Measurements from ENCODE around the gene POLA2. TPM values are rescaled to one million over a fixed set of nuclear protein-coding genes. Genes with fewer than 3 reads are reported as not detected.

The POLA2 gene, protein sequence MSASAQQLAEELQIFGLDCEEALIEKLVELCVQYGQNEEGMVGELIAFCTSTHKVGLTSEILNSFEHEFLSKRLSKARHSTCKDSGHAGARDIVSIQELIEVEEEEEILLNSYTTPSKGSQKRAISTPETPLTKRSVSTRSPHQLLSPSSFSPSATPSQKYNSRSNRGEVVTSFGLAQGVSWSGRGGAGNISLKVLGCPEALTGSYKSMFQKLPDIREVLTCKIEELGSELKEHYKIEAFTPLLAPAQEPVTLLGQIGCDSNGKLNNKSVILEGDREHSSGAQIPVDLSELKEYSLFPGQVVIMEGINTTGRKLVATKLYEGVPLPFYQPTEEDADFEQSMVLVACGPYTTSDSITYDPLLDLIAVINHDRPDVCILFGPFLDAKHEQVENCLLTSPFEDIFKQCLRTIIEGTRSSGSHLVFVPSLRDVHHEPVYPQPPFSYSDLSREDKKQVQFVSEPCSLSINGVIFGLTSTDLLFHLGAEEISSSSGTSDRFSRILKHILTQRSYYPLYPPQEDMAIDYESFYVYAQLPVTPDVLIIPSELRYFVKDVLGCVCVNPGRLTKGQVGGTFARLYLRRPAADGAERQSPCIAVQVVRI
- 13.0 TPM for polyA plus RNA-seq

DNA sequence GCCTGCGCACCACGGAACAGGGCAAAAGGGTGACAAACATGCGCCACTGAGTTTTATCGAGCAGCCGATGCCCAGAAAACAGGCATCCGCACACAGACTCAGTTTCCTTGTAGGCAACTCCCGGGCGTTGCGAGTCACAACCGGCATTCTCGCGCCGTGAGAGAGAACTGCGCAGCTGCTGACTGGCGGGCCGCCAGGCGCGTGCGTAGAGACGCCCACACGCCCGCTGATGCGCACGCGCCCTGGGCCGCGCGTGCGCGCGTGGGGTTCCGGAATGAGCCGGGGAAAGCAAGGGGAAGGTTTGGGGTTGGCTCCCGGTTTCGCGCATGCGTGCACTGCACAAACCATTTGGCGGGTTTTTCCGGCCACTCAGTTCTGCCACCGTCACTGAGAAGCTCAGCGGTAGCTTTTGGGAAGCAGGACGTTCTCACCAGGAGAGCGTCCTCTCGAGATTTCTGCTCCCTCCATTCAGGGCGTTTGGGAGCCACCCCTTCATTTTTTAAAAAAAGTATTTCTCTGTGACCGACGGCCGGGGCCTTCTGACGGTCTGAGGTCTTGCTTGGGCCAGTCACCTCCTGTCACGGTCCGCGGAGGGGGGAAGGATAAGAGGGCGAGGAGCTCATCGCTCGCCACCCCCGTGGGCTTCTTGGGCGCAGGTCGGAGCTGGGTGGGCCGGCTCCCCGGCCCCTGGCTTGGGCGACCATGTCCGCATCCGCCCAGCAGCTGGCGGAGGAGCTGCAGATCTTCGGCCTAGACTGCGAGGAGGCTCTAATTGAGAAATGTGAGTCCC, at the start of gene POLA2:
POLA2 (plus strand) TSS at position 372 of the 790 bp plus-strand sequence; CDS start at position 703, 331 bp downstream.
- H3K36me3 Mint-ChIP-seq, result peaks cover 7% of the 10 kb centered on the region
- peak within 1 kb of the TSS; percentile 94 to 99 (median 96) for H3K27ac Mint-ChIP-seq
- peaks cover 2% of the 10 kb centered on the region for H3K27me3 Mint-ChIP-seq
- no peaks in the 10 kb centered on the region for H3K9me3 Mint-ChIP-seq
- H3K4me1 Mint-ChIP-seq, result peaks cover 20 to 32% (median 25%) of the 10 kb centered on the region in 3 donors
- peak within 1 kb of the TSS; percentile 87 to 98 (median 94) for H3K4me3 Mint-ChIP-seq

DNA sequence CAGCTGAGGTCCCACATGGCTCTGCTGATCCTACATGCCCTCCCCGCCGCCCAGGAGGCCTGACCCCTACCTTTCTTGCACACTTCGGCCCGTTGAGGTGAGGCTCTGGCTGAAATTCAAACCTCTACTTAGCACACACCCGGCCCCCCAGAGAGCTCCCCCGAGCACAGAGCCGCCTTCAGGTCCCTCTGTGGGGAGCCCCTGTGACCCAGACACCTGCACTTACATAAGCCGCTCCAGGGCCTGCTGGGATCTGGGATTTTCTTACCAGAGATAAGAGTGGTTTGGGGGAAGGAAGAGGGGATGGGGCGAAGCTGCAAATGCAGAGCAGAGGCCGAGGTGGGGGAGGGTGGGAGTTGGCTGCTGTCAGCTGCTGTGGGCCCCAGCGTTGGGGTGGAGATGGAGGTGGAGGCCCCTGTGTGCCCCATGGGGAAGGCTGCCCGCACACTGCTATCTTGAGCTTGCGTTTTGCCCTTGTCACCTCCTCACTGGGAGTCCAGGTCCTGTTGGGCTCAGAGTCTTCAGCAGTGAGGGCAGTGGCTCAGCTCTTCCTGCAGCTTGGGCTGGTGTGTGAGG, 49.4 kb upstream of the POLA2 start:
- peaks cover 2% of the 10 kb centered on the region for H3K36me3 Mint-ChIP-seq
- no peaks in the 10 kb centered on the region for H3K9me3 Mint-ChIP-seq
- H3K4me1 Mint-ChIP-seq, result peaks cover 3 to 9% (median 5%) of the 10 kb centered on the region in 3 donors
- no peak overlapping the region for H3K4me3 Mint-ChIP-seq
- no peak overlapping the region for H3K27ac Mint-ChIP-seq
- no peaks in the 10 kb centered on the region for H3K27me3 Mint-ChIP-seq

DNA sequence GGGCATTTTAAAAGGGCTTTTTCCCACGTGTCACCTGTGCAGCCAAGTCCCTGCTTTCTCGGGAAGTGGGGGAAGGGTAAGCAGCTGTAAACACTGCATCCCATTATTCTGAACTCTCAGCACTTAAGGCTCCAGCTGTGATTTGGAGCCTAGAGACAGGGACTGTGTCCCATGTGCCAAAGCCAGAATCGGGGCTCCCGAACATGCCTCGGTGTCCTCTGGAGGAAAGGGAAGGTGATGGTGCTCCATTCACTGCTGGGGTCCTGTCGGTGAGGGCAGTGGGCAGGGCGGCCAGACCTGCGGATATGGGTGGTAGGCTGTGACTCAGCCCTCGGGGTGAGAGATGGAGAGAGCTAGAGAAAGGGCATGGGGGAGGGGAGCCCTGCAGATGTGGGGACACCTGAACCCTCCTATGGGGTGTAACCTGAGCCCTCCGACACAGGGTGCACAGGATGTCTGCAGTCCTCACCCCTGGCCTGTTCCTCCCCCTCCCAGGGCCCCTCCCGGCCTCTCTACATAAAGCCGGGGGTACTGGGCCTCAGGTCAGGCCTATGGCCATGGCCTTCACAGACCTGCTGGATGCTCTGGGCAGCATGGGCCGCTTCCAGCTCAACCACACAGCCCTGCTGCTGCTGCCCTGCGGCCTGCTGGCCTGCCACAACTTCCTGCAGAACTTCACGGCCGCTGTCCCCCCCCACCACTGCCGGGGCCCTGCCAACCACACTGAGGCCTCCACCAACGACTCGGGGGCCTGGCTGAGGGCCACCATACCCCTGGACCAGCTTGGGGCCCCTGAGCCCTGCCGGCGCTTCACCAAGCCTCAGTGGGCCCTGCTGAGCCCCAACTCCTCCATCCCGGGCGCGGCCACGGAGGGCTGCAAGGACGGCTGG, 48.2 kb upstream of the POLA2 start:
- peaks cover 2% of the 10 kb centered on the region for H3K36me3 Mint-ChIP-seq
- no peaks in the 10 kb centered on the region for H3K9me3 Mint-ChIP-seq
- no peaks in the 10 kb centered on the region for H3K27me3 Mint-ChIP-seq
- H3K27ac Mint-ChIP-seq, result no peak overlapping the region
- H3K4me3 Mint-ChIP-seq, result peak overlapping the region in 2 of 4 donors; percentile 45 to 90
- peaks cover 3 to 9% (median 5%) of the 10 kb centered on the region in 3 donors for H3K4me1 Mint-ChIP-seq

DNA sequence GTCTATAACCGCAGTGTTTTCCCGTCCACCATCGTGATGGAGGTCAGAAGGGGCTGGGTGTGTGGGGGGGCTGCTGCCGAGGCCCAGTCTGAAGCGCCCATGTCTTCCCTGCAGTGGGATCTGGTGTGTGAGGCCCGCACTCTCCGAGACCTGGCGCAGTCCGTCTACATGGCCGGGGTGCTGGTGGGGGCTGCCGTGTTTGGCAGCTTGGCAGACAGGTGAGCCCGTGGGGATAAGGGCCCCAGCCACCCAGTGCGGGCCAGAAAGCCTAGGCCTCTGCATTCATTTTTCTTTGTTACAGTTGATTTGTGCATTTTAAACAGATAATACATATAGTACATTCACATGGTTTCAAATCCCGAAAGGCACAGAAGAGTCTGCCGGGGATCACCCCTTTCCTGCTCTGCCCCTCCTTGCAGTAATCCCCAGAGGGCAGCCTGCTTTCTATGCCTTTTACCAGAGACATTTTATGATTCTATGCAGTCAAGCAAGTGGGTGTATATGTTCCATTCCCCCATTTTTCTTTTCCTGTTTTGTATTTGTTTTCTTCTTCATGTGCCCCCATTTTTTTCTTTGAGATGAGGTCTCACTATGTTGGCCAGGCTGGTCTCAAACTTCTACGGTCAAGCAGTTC, 47.4 kb upstream of the POLA2 start:
- Mint-ChIP-seq H3K27ac (peak overlapping the region in 1 of 3 donors; percentile 6), H3K4me1 (peaks cover 3 to 9% (median 5%) of the 10 kb centered on the region in 3 donors), H3K4me3 (peak overlapping the region in 2 of 4 donors; percentile 33 to 63)

DNA sequence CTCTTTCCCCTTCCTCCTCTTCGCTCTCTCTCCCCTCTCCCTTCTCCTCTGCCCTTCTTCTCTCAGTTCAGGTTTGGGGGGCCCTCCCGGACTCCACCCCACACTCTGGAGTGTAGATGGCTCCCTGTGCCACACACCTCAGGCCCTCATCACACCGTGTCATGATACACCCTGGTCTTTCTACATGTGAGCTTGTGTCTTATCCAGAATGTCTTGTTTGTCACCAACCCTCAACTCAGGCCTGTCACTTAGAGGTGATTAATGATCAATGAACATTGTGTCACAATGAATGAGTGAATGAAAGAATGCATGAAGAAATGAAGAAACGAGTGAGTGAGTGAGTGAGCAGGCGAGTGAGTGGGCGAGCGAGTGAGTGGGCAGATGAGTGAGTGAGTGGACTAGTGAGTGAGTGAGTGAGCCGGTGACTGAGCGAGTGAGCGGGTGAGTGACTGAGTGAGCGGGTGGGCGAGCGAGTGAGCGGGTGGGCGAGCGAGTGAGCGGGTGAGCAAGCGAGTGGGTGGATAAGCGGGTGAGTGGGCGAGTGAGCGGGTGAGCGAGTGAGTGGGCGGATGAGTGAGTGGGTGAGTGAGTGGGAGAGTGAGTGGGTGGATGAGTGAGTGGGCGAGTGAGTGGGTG, 46.2 kb upstream of the POLA2 start:
- no peaks in the 10 kb centered on the region for H3K9me3 Mint-ChIP-seq
- H3K27ac Mint-ChIP-seq, result no peak overlapping the region
- peaks cover 3% of the 10 kb centered on the region for H3K36me3 Mint-ChIP-seq
- H3K27me3 Mint-ChIP-seq, result no peaks in the 10 kb centered on the region
- peaks cover 3 to 9% (median 5%) of the 10 kb centered on the region in 3 donors for H3K4me1 Mint-ChIP-seq
- H3K4me3 Mint-ChIP-seq, result no peak overlapping the region

More for the DNA sequence above, 47.4 kb upstream of the POLA2 start:
- no peaks in the 10 kb centered on the region for H3K9me3 Mint-ChIP-seq
- H3K36me3 Mint-ChIP-seq, result no peaks in the 10 kb centered on the region
- H3K27me3 Mint-ChIP-seq, result no peaks in the 10 kb centered on the region

DNA sequence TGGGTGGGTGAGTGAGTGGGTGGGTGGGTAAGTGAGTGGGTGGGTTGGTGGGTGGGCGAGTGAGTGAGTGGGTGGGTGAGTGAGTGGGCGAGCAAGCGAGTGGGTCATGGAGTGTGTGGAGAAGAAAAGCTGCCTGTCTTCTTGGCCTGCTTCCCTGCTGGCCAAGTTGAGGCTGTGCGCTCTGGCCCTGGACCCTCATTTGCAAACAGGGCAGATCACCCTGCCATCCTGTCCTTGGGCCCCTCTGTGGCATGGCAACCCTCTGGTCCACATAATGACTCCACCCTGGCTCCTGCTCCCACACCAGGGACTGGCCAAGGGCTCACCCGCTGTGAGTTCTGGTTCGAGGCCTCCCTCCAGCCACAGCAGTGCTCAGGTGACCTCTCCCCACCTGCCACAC, 44.9 kb upstream of the POLA2 start:
- peaks cover 3 to 9% (median 5%) of the 10 kb centered on the region in 3 donors for H3K4me1 Mint-ChIP-seq
- no peak overlapping the region for H3K4me3 Mint-ChIP-seq
- no peaks in the 10 kb centered on the region for H3K9me3 Mint-ChIP-seq
- H3K36me3 Mint-ChIP-seq, result peaks cover 3% of the 10 kb centered on the region
- no peak overlapping the region for H3K27ac Mint-ChIP-seq
- no peaks in the 10 kb centered on the region for H3K27me3 Mint-ChIP-seq

DNA sequence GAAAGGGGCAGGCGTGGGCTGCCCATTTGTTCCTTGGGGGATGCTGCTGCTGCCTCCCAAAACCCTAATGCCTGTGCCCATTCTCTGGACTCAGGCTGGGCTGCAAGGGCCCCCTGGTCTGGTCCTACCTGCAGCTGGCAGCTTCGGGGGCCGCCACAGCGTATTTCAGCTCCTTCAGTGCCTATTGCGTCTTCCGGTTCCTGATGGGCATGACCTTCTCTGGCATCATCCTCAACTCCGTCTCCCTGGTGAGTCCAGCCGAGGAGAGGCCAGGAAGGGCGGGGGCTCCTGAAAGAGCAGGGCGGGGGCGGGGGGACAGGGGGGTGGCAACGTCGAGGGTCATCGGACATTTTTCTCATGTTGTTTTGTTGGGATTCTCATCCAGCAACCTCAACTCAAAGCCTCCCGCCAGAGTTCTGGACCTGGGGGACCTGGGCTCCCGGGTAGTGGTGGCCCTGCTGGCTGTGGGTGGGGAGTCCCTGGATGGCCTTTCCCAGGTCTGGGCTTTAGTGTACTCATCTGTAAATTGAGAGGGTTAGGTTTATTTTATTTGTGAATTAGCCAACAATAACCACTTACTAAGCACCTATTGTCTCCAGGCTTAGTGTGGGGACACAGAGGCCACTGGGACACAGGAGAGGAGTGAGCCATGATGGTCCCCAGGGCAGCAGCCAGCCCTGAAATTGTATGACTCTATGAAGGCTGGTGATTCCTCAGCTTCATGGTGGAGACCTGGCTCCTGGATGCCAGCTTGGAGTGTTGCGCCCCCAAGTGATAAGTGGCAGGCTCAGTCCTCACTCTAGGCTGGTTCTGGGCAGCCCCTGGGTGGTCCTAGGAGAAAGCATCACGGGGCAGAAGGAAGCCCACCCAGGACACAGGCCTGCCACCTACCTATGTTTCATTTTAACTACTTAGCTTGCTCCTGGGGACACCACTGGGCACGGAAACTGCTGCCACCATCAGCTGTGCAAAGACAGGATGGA, 44.0 kb upstream of the POLA2 start:
- H3K36me3 Mint-ChIP-seq, result peaks cover 3% of the 10 kb centered on the region
- H3K27ac Mint-ChIP-seq, result no peak overlapping the region
- H3K4me3 Mint-ChIP-seq, result no peak overlapping the region
- no peaks in the 10 kb centered on the region for H3K27me3 Mint-ChIP-seq
- no peaks in the 10 kb centered on the region for H3K9me3 Mint-ChIP-seq
- H3K4me1 Mint-ChIP-seq, result peaks cover 3 to 9% (median 5%) of the 10 kb centered on the region in 3 donors

DNA sequence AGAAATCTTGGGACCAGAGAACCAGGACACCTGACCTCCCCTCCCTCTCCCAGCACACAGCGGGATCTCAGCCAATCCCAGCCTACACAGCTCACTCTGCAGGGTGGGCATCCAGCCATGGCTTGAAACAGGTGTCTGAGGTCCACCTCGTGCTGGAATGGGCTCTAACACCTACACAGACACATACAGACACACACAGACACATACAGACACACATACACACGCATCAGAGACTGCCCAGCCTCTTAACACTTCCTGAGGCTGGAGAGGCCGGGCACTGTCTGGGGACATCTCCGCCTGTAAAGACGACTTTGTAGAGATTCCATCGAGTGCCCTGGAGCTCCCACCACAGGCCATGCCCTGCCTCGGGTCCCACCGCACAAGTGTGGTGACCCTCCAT, 43.3 kb upstream of the POLA2 start:
- Mint-ChIP-seq H3K36me3 (peaks cover 3% of the 10 kb centered on the region), H3K4me3 (no peak overlapping the region), H3K4me1 (peaks cover 2 to 5% (median 4%) of the 10 kb centered on the region in 3 donors), H3K27me3 (no peaks in the 10 kb centered on the region), H3K27ac (no peak overlapping the region), H3K9me3 (no peaks in the 10 kb centered on the region)

DNA sequence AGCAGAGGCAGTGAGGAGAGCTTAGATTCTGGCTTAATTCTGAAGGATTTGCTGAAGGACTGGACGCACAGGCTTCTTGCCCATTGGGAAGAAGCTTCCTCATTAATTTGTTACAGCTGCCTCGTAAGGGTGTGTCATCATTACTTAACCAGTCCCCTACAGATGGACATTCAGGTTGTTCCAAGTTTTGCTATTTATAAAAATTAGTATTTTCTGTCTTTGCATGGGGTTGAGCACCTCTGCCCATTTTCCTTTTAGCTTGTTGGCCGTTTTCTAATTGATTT, 41.9 kb upstream of the POLA2 start:
- H3K4me3 Mint-ChIP-seq, result no peak overlapping the region
- H3K27me3 Mint-ChIP-seq, result no peaks in the 10 kb centered on the region
- peaks cover 3% of the 10 kb centered on the region for H3K36me3 Mint-ChIP-seq
- no peaks in the 10 kb centered on the region for H3K9me3 Mint-ChIP-seq
- peaks cover 0 to 4% (median 0%) of the 10 kb centered on the region in 3 donors for H3K4me1 Mint-ChIP-seq
- H3K27ac Mint-ChIP-seq, result no peak overlapping the region

DNA sequence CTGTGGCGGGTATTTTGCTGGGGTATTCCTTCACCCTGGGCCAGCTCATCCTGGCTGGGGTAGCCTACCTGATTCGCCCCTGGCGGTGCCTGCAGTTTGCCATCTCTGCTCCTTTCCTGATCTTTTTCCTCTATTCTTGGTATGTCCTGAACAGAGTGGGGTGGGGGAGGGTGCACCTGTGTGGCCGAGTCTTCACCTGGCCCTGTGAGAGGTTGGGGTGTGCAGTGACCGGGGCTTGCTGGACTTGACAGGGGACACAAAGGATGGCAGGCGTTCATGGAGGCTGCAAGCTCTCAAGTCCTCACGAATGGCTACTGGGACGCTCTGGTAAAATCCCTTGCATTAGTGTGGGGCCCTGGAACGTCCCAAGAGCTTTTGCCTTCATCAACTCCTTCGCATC, 40.7 kb upstream of the POLA2 start:
- H3K27ac Mint-ChIP-seq, result no peak overlapping the region
- H3K4me3 Mint-ChIP-seq, result no peak overlapping the region
- H3K36me3 Mint-ChIP-seq, result peaks cover 3% of the 10 kb centered on the region
- H3K27me3 Mint-ChIP-seq, result peaks cover 5% of the 10 kb centered on the region
- peaks cover 2 to 6% (median 6%) of the 10 kb centered on the region in 3 donors for H3K4me1 Mint-ChIP-seq
- no peaks in the 10 kb centered on the region for H3K9me3 Mint-ChIP-seq

DNA sequence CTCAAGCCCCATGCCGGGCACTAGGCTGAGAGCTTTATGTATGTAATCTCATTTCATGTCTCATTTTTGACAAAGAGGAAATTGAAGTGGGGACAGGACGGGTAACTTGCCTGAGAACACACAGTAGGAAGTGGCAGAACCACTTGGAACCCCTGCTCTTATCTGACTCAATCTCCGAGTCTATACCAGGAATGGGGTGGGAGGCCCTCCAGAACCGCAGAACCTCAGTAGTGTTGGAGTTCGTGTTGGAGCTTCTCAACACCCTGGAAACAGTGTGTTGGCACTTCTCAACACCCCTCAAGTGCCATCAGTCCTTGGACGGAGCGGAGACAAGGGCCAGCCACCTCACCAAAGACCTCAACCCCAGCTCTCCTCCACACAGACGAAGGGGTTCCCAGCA, 38.8 kb upstream of the POLA2 start:
- peak overlapping the region in 1 of 3 donors; percentile 27 for H3K27ac Mint-ChIP-seq
- no peaks in the 10 kb centered on the region for H3K9me3 Mint-ChIP-seq
- no peak overlapping the region for H3K4me3 Mint-ChIP-seq
- peaks cover 3% of the 10 kb centered on the region for H3K36me3 Mint-ChIP-seq
- H3K4me1 Mint-ChIP-seq, result peaks cover 6 to 7% (median 7%) of the 10 kb centered on the region in 3 donors
- H3K27me3 Mint-ChIP-seq, result peaks cover 6% of the 10 kb centered on the region

DNA sequence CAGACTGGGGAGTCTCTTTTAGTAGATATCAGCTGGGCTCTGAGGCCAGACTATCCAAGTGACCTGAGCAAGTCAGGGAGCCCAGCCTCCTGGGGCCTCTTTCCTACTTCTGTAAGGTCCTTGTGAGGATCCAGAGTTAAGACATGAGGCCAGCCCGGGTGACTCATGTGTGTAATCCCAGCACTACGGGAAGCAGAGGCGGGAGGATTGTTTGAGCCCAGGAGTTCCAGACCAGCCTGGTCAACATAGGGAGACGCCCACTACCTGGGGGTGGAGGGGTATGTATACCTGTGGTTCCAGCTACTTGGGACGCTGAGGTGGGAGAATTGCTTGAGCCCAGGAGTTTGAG, 36.9 kb upstream of the POLA2 start:
- H3K4me1 Mint-ChIP-seq, result peaks cover 6 to 7% (median 7%) of the 10 kb centered on the region in 3 donors
- peak overlapping the region in 1 of 3 donors; percentile 39 for H3K27ac Mint-ChIP-seq
- H3K36me3 Mint-ChIP-seq, result no peaks in the 10 kb centered on the region
- no peaks in the 10 kb centered on the region for H3K9me3 Mint-ChIP-seq
- peaks cover 6% of the 10 kb centered on the region for H3K27me3 Mint-ChIP-seq
- peak overlapping the region in 3 of 4 donors; percentile 83 to 91 (median 87) for H3K4me3 Mint-ChIP-seq
